Measurements from ENCODE around the gene MRTFA. TPM values are rescaled to one million over a fixed set of nuclear protein-coding genes. Genes with fewer than 3 reads are reported as not detected.
A peak's percentile ranks its signal among the peaks of the same experiment; 100 is the strongest.
"Not testable (repeated sequence)": the region's sequence is repeated elsewhere in the genome, so short reads cannot be mapped to it uniquely, and the experiment has no call there.

Gene MRTFA
- total RNA-seq, 1 donor from 2014 or later = 48.9 TPM

GRCh38 chr22:40634119-40634903 is 2.2 kb downstream of the MRTFA start:
- Mint-ChIP-seq H3K27me3 (ENCODE audit: low read depth) (no peaks in the 10 kb centered on the region), H3K4me1 (ENCODE audit: low read depth) (peaks cover 27% of the 10 kb centered on the region), H3K27ac (no peak overlapping the region), H3K9me3 (no peaks in the 10 kb centered on the region), H3K36me3 (ENCODE audit: low read depth) (no peaks in the 10 kb centered on the region), H3K4me3 (ENCODE audit: low read depth) (no peak overlapping the region)
- no peak for DNase-seq (ENCODE audit: low spot score)
- intact Hi-C loops (cut with micrococcal nuclease) = loop anchor here (5.0 kb wide), 1 partner anchor 52 kb away; no protein-coding TSS in a partner anchor

GRCh38 chr22:40633036-40633435 is 3.5 kb downstream of the MRTFA start:
- Mint-ChIP-seq H3K27me3 (ENCODE audit: low read depth) (no peaks in the 10 kb centered on the region), H3K9me3 (no peaks in the 10 kb centered on the region), H3K27ac (no peak overlapping the region), H3K36me3 (ENCODE audit: low read depth) (no peaks in the 10 kb centered on the region), H3K4me1 (ENCODE audit: low read depth) (peaks cover 37% of the 10 kb centered on the region), H3K4me3 (ENCODE audit: low read depth) (no peak overlapping the region)
- intact Hi-C loops (cut with micrococcal nuclease) = loop anchor here (5.0 kb wide), 1 partner anchor 51 kb away; no protein-coding TSS in a partner anchor
- no peak for DNase-seq (ENCODE audit: low spot score)

- peaks cover 34% of the 10 kb centered on the region for H3K4me1 Mint-ChIP-seq (ENCODE audit: low read depth)
- DNase-seq (ENCODE audit: low spot score) = no peak
- no peaks in the 10 kb centered on the region for H3K27me3 Mint-ChIP-seq (ENCODE audit: low read depth)
- no peak overlapping the region for H3K27ac Mint-ChIP-seq
- intact Hi-C loops (cut with micrococcal nuclease) = loop anchor here (5.0 kb wide), 1 partner anchor 50 kb away; no protein-coding TSS in a partner anchor
- H3K4me3 Mint-ChIP-seq (ENCODE audit: low read depth) = no peak overlapping the region
- H3K36me3 Mint-ChIP-seq (ENCODE audit: low read depth) = no peaks in the 10 kb centered on the region
- no peaks in the 10 kb centered on the region for H3K9me3 Mint-ChIP-seq
Observed at GRCh38 chr22:40631925-40632324, 4.6 kb downstream of the MRTFA start.

GRCh38 chr22:40628354-40629042 is 8.0 kb downstream of the MRTFA start:
- no peaks in the 10 kb centered on the region for H3K27me3 Mint-ChIP-seq (ENCODE audit: low read depth)
- intact Hi-C loops (cut with micrococcal nuclease) = no loop called here
- H3K36me3 Mint-ChIP-seq (ENCODE audit: low read depth) = no peaks in the 10 kb centered on the region
- H3K27ac Mint-ChIP-seq = peak overlapping the region; percentile 51
- no peak overlapping the region for H3K4me3 Mint-ChIP-seq (ENCODE audit: low read depth)
- no peak for DNase-seq (ENCODE audit: low spot score)
- no peaks in the 10 kb centered on the region for H3K9me3 Mint-ChIP-seq
- peaks cover 25% of the 10 kb centered on the region for H3K4me1 Mint-ChIP-seq (ENCODE audit: low read depth)

- H3K36me3 Mint-ChIP-seq (ENCODE audit: low read depth) = peaks cover 5% of the 10 kb centered on the region
- no peaks in the 10 kb centered on the region for H3K27me3 Mint-ChIP-seq (ENCODE audit: low read depth)
- intact Hi-C loops (cut with micrococcal nuclease) = no loop called here
- H3K4me3 Mint-ChIP-seq (ENCODE audit: low read depth) = no peak overlapping the region
- no peak for DNase-seq (ENCODE audit: low spot score)
- peaks cover 3% of the 10 kb centered on the region for H3K9me3 Mint-ChIP-seq
- H3K27ac Mint-ChIP-seq = no peak overlapping the region
- peaks cover 22% of the 10 kb centered on the region for H3K4me1 Mint-ChIP-seq (ENCODE audit: low read depth)
Observed at GRCh38 chr22:40627612-40628011, 8.9 kb downstream of the MRTFA start.

- H3K9me3 Mint-ChIP-seq = peaks cover 9% of the 10 kb centered on the region
- DNase-seq (ENCODE audit: low spot score) = no peak
Observed at GRCh38 chr22:40626851-40627250, 9.7 kb downstream of the MRTFA start.

GRCh38 chr22:40625794-40626193 is 10.7 kb downstream of the MRTFA start:
- Mint-ChIP-seq H3K4me1 (ENCODE audit: low read depth) (peaks cover 16% of the 10 kb centered on the region), H3K36me3 (ENCODE audit: low read depth) (peaks cover 18% of the 10 kb centered on the region)

More at GRCh38 chr22:40626851-40627250, 9.7 kb downstream of the MRTFA start:
- Mint-ChIP-seq H3K27me3 (ENCODE audit: low read depth) (no peaks in the 10 kb centered on the region), H3K27ac (no peak overlapping the region), H3K4me1 (ENCODE audit: low read depth) (peaks cover 19% of the 10 kb centered on the region), H3K4me3 (ENCODE audit: low read depth) (no peak overlapping the region), H3K36me3 (ENCODE audit: low read depth) (peaks cover 11% of the 10 kb centered on the region)
- intact Hi-C loops (cut with micrococcal nuclease) = no loop called here

GRCh38 chr22:40625281-40625680 is 11.2 kb downstream of the MRTFA start:
- intact Hi-C loops (cut with micrococcal nuclease); H3K27me3 Mint-ChIP-seq (ENCODE audit: low read depth); H3K4me3 Mint-ChIP-seq (ENCODE audit: low read depth); DNase-seq (ENCODE audit: low spot score); H3K27ac Mint-ChIP-seq: not testable (repeated sequence)
- peaks cover 16% of the 10 kb centered on the region for H3K4me1 Mint-ChIP-seq (ENCODE audit: low read depth)
- H3K9me3 Mint-ChIP-seq = peaks cover 24% of the 10 kb centered on the region
- peaks cover 22% of the 10 kb centered on the region for H3K36me3 Mint-ChIP-seq (ENCODE audit: low read depth)

More at GRCh38 chr22:40625794-40626193, 10.7 kb downstream of the MRTFA start:
- H3K9me3 Mint-ChIP-seq = peaks cover 19% of the 10 kb centered on the region
- H3K27ac Mint-ChIP-seq; intact Hi-C loops (cut with micrococcal nuclease); H3K27me3 Mint-ChIP-seq (ENCODE audit: low read depth); H3K4me3 Mint-ChIP-seq (ENCODE audit: low read depth); DNase-seq (ENCODE audit: low spot score): not testable (repeated sequence)

GRCh38 chr22:40624770-40625169 is 11.7 kb downstream of the MRTFA start:
- Mint-ChIP-seq H3K9me3 (peaks cover 24% of the 10 kb centered on the region), H3K27ac (no peak overlapping the region), H3K4me3 (ENCODE audit: low read depth) (no peak overlapping the region), H3K36me3 (ENCODE audit: low read depth) (peaks cover 22% of the 10 kb centered on the region), H3K4me1 (ENCODE audit: low read depth) (peaks cover 16% of the 10 kb centered on the region), H3K27me3 (ENCODE audit: low read depth) (no peaks in the 10 kb centered on the region)
- no peak for DNase-seq (ENCODE audit: low spot score)
- intact Hi-C loops (cut with micrococcal nuclease) = no loop called here

- no peak overlapping the region for H3K27ac Mint-ChIP-seq
- H3K27me3 Mint-ChIP-seq (ENCODE audit: low read depth) = no peaks in the 10 kb centered on the region
- peaks cover 28% of the 10 kb centered on the region for H3K9me3 Mint-ChIP-seq
- intact Hi-C loops (cut with micrococcal nuclease) = no loop called here
- H3K4me1 Mint-ChIP-seq (ENCODE audit: low read depth) = peaks cover 10% of the 10 kb centered on the region
- DNase-seq (ENCODE audit: low spot score) = no peak
- no peak overlapping the region for H3K4me3 Mint-ChIP-seq (ENCODE audit: low read depth)
- H3K36me3 Mint-ChIP-seq (ENCODE audit: low read depth) = peaks cover 33% of the 10 kb centered on the region
Observed at GRCh38 chr22:40621309-40622151, 15.0 kb downstream of the MRTFA start.

GRCh38 chr22:40620464-40621046 is 16.0 kb downstream of the MRTFA start:
- Mint-ChIP-seq H3K27me3 (ENCODE audit: low read depth) (no peaks in the 10 kb centered on the region), H3K9me3 (peaks cover 28% of the 10 kb centered on the region), H3K4me1 (ENCODE audit: low read depth) (peaks cover 10% of the 10 kb centered on the region), H3K36me3 (ENCODE audit: low read depth) (peaks cover 33% of the 10 kb centered on the region), H3K4me3 (ENCODE audit: low read depth) (no peak overlapping the region), H3K27ac (no peak overlapping the region)
- DNase-seq (ENCODE audit: low spot score) = no peak
- intact Hi-C loops (cut with micrococcal nuclease) = no loop called here

GRCh38 chr22:40618400-40618799 is 18.1 kb downstream of the MRTFA start:
- peaks cover 33% of the 10 kb centered on the region for H3K36me3 Mint-ChIP-seq (ENCODE audit: low read depth)
- H3K4me3 Mint-ChIP-seq (ENCODE audit: low read depth) = no peak overlapping the region
- H3K9me3 Mint-ChIP-seq = peaks cover 28% of the 10 kb centered on the region
- DNase-seq (ENCODE audit: low spot score) = no peak
- H3K27me3 Mint-ChIP-seq (ENCODE audit: low read depth) = no peaks in the 10 kb centered on the region
- peaks cover 5% of the 10 kb centered on the region for H3K4me1 Mint-ChIP-seq (ENCODE audit: low read depth)
- no peak overlapping the region for H3K27ac Mint-ChIP-seq
- intact Hi-C loops (cut with micrococcal nuclease) = no loop called here
